Measurements from ENCODE around the gene NEAT1. TPM values are rescaled to one million over a fixed set of nuclear protein-coding genes. Genes with fewer than 3 reads are reported as not detected.

Gene NEAT1
- 6.3 and 7.2 TPM in 2 replicates for total RNA-seq (2014; rRNA removed; shearing (Covaris generic))
- polyA plus RNA-seq (2016; fragmentation: Nextera tagmentation; extraction: Ambion mirVana), result 3.6 and 5.3 TPM in 2 replicates
- long read RNA-seq, result 0 reads

DNA sequence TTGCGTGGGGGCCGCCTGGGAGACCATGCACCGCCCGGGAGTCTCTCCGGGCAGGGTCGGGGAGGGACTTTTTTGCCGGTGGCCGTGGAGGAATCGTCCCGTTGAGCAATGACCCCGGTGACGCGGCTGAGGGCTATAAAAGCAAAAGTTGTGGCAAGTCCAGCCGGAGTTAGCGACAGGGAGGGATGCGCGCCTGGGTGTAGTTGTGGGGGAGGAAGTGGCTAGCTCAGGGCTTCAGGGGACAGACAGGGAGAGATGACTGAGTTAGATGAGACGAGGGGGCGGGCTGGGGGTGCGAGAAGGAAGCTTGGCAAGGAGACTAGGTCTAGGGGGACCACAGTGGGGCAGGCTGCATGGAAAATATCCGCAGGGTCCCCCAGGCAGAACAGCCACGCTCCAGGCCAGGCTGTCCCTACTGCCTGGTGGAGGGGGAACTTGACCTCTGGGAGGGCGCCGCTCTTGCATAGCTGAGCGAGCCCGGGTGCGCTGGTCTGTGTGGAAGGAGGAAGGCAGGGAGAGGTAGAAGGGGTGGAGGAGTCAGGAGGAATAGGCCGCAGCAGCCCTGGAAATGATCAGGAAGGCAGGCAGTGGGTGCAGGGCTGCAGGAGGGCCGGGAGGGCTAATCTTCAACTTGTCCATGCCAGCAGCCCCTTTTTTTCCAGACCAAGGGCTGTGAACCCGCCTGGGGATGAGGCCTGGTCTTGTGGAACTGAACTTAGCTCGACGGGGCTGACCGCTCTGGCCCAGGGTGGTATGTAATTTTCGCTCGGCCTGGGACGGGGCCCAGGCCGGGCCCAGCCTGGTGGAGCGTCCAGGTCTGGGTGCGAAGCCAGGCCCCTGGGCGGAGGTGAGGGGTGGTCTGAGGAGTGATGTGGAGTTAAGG is at the start of gene NEAT1:
TSS of gene NEAT1 (plus strand) at position 166 of the 883 bp plus-strand sequence.
- Histone ChIP-seq H3K4me2 (peak within 1 kb of the TSS; percentile 98), H3F3A (replicated peaks; ENCODE audit: low read depth) (peaks cover 35% of the 10 kb centered on the region), H3K4me3 (peak within 1 kb of the TSS; percentile 84), H4K20me1 (replicated peaks; ENCODE audit: insufficient read depth) (no peaks in the 10 kb centered on the region), H2AFZ (peak within 1 kb of the TSS; percentile 94), H3K4me1 (ENCODE audit: insufficient read depth) (peaks cover 84% of the 10 kb centered on the region), H3K79me2 (replicated peaks; ENCODE audit: insufficient read depth) (peaks cover 35% of the 10 kb centered on the region), H3K9me2 (ENCODE audit: insufficient read depth) (no peaks in the 10 kb centered on the region), H3K27me3 (ENCODE audit: insufficient read depth) (no peaks in the 10 kb centered on the region), H3K36me3 (ENCODE audit: insufficient read depth) (no peaks in the 10 kb centered on the region), H3K27ac (ENCODE audit: low read depth) (peak within 1 kb of the TSS; percentile 96)
- no peak for TF ChIP-seq STAT1 (IDR thresholded peaks at IDR 0.05; ENCODE audit: unreplicated experiment)
- TF ChIP-seq CREB1 (CRISPR knock-in tag; IDR thresholded peaks at IDR 0.05; ENCODE audit: low read depth), result peak; percentile 81
- TF ChIP-seq, protein P1, sequence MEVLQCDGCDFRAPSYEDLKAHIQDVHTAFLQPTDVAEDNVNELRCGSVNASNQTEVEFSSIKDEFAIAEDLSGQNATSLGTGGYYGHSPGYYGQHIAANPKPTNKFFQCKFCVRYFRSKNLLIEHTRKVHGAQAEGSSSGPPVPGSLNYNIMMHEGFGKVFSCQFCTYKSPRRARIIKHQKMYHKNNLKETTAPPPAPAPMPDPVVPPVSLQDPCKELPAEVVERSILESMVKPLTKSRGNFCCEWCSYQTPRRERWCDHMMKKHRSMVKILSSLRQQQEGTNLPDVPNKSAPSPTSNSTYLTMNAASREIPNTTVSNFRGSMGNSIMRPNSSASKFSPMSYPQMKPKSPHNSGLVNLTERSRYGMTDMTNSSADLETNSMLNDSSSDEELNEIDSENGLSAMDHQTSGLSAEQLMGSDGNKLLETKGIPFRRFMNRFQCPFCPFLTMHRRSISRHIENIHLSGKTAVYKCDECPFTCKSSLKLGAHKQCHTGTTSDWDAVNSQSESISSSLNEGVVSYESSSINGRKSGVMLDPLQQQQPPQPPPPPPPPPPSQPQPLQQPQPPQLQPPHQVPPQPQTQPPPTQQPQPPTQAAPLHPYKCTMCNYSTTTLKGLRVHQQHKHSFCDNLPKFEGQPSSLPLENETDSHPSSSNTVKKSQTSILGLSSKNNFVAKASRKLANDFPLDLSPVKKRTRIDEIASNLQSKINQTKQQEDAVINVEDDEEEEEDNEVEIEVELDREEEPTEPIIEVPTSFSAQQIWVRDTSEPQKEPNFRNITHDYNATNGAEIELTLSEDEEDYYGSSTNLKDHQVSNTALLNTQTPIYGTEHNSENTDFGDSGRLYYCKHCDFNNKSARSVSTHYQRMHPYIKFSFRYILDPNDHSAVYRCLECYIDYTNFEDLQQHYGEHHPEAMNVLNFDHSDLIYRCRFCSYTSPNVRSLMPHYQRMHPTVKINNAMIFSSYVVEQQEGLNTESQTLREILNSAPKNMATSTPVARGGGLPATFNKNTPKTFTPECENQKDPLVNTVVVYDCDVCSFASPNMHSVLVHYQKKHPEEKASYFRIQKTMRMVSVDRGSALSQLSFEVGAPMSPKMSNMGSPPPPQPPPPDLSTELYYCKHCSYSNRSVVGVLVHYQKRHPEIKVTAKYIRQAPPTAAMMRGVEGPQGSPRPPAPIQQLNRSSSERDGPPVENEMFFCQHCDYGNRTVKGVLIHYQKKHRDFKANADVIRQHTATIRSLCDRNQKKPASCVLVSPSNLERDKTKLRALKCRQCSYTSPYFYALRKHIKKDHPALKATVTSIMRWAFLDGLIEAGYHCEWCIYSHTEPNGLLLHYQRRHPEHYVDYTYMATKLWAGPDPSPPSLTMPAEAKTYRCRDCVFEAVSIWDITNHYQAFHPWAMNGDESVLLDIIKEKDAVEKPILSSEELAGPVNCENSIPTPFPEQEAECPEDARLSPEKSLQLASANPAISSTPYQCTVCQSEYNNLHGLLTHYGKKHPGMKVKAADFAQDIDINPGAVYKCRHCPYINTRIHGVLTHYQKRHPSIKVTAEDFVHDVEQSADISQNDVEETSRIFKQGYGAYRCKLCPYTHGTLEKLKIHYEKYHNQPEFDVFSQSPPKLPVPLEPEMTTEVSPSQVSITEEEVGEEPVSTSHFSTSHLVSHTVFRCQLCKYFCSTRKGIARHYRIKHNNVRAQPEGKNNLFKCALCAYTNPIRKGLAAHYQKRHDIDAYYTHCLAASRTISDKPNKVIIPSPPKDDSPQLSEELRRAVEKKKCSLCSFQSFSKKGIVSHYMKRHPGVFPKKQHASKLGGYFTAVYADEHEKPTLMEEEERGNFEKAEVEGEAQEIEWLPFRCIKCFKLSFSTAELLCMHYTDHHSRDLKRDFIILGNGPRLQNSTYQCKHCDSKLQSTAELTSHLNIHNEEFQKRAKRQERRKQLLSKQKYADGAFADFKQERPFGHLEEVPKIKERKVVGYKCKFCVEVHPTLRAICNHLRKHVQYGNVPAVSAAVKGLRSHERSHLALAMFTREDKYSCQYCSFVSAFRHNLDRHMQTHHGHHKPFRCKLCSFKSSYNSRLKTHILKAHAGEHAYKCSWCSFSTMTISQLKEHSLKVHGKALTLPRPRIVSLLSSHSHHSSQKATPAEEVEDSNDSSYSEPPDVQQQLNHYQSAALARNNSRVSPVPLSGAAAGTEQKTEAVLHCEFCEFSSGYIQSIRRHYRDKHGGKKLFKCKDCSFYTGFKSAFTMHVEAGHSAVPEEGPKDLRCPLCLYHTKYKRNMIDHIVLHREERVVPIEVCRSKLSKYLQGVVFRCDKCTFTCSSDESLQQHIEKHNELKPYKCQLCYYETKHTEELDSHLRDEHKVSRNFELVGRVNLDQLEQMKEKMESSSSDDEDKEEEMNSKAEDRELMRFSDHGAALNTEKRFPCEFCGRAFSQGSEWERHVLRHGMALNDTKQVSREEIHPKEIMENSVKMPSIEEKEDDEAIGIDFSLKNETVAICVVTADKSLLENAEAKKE (CRISPR knock-in tag; IDR thresholded peaks at IDR 0.05), result peak; percentile 51; the same call in 1 of the 2 replicates
- TF ChIP-seq POLR2AphosphoS5 (IDR thresholded peaks at IDR 0.05; ENCODE audit: low read depth), result peak; percentile 90
- H3K9me3 Mint-ChIP-seq, result no peaks in the 10 kb centered on the region; the same call in 2 of the 3 replicates
- peaks cover 29% of the 10 kb centered on the region for H3K27me3 Mint-ChIP-seq (ENCODE audit: insufficient read depth, low read depth, poor library complexity)
- peak within 1 kb of the TSS; percentile 73 for H3K4me3 Mint-ChIP-seq
- H3K27ac Mint-ChIP-seq, result peak within 1 kb of the TSS; percentile 88
- DNase-seq (ENCODE audit: low spot score), result peak; percentile 90
- peak; percentile 5 for ATAC-seq
- H3K36me3 Mint-ChIP-seq (ENCODE audit: low read depth), result no peaks in the 10 kb centered on the region
- peaks cover 83% of the 10 kb centered on the region for H3K4me1 Mint-ChIP-seq

All from GM23338 (cell line).